ENCODE results near the gene ING4.

- TF ChIP-seq, protein P1, sequence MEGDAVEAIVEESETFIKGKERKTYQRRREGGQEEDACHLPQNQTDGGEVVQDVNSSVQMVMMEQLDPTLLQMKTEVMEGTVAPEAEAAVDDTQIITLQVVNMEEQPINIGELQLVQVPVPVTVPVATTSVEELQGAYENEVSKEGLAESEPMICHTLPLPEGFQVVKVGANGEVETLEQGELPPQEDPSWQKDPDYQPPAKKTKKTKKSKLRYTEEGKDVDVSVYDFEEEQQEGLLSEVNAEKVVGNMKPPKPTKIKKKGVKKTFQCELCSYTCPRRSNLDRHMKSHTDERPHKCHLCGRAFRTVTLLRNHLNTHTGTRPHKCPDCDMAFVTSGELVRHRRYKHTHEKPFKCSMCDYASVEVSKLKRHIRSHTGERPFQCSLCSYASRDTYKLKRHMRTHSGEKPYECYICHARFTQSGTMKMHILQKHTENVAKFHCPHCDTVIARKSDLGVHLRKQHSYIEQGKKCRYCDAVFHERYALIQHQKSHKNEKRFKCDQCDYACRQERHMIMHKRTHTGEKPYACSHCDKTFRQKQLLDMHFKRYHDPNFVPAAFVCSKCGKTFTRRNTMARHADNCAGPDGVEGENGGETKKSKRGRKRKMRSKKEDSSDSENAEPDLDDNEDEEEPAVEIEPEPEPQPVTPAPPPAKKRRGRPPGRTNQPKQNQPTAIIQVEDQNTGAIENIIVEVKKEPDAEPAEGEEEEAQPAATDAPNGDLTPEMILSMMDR (IDR thresholded peaks at IDR 0.05): no peak
- TF ChIP-seq POLR2A (IDR thresholded peaks at IDR 0.05): no peak
Observed at GRCh38 chr12:6603095-6603567, 59.8 kb downstream of the ING4 start.

All from right lobe of liver (tissue), 4 donors.